HUDEP-2 (cell line): ENCODE data around the gene EHD3.

Source experiments
- DNase-seq, 76 experiments: peaks; one replicate each; lab custom pipeline; 2025; ENCODE audit not compliant: unreplicated experiment in 76 of 76; lab: John Stamatoyannopoulos, UW

Gene EHD3

GRCh38 chr2:31234683-31235503, 941 bp downstream of the EHD3 start:
- no peak for DNase-seq

GRCh38 chr2:31235504-31235902, 1.6 kb downstream of the EHD3 start:
- peak in 16 of 76 experiments; percentile 3 to 69 (median 26) for DNase-seq

GRCh38 chr2:31236433-31237205, 2.7 kb downstream of the EHD3 start:
- no peak for DNase-seq

DNA sequence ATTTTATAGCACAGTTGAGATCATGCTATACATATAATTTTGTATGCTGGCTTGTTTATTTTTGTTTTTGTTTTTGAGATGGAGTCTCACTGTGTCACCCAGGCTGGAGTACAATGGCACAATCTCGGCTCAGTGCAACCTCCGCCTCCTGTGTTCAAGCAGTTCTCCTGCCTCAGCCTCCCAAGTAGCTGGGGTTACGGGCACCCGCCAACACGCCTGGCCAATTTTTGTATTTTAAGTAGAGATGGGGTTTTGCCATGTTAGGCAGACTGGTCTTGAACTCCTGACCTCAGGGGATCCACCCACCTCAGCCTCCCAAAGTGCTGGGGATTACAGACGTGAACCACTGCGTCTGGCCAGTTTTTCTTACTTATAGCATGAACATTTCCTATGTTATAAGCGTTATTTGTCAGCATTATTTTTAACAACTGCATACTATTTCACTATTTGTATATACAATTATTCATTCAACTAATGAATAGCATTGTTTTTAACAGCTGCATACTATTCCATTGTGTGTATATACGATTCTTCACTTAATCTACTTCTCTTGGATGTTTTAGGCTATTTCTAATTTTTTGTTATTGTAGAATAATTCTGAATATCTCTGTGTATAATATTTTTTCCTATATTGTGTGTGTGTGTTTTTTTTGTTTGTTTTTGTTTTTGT, 3.5 kb downstream of the EHD3 start:
- no peak for DNase-seq

DNA sequence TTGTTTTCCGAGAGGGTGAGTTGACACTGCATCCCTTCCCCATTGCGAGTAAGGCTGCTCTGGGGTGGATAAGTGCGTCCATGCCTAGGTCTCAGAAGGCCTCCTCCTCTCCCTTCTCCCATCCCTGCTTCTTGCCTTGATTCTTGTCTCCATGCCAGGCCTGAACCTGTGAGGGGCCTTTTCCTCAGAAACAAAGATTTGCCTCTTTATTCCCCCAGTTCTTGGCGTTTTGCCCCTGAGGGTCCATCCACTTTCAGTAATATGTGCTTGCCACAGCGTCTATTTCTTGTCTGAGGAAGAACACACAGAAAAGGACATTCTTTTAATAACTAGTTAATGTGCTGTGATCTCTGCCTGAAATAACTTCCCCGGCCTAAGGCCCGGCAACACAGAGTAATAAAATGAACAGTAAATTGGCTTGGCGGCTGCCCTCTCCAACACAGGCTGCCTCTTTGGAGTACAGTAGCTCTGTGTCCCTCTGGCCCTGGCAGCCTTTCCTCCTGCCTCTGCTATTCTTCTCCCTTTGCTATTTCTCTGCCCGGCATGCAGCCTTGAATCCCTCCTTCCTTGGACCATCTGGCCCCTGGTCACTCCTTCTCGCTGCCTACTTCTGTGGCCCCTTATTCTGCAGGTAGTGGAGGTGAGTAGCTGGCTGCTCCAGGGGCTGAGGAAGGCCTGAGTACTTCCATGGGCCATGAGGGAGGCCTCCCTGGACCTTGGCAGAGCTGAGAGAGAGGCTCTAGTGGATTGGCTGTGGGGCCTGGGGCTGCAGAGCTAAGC, 4.4 kb downstream of the EHD3 start:
- DNase-seq, result no peak

DNA sequence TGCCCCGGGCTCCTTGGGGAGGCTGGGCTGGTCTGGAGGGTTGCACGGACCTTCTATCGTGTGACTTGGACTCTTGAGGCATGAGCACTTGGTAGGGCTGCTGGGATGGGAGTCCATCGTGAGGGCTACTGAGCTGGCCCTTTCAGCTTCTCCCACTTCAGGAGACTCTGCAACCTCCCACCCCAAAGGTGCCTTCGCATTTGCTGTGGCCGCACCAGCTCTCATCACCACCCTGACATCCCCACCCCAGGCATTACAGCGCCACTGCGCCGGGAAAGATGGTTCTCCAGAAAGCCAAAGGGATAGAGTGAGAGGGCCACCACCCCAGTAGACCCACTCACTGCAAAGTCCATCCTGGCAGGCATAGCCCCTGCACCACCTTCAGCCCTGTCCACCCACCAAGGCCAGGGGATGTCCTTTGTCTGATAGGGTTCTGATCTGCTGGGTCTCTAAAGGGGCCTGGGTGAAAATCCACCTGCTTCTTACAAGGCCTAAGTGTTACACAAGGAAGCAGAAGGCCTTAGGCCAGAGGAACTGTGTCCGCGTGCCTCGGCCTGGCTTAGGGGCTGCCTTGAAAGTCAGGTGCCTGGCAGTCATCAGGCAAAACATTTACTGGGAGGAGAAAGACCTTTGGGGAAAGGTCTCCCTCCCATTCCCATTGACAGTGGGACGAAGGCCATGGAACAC, 5.1 kb downstream of the EHD3 start:
- DNase-seq, result no peak

DNA sequence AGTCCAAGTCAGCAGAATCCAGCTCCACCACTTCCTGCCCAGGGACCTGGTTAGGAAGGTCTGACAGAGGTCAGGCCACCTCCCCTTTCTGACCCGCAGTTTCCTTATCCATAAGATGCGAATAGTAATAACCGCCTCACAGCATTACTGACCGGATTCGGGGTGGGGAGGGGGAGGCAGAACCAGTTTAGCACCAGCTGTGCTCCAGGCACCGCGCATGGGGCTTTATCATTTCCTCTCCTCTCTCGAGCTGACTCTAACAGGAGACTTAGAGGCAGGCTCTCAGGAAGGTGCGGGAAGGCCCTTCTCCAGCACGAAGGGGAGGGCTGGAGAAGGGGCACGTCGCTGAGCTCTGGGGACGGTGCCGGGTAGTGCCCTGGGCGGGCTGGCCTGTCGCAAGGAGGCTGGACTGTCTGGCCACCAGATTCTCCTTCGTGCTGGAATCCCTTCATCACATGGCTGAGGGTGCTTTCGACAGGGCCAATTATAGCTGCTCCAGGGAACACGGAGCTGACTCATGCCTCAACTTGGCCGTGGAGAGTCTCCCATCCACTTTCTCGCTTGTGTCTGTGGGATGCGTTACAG, 5.7 kb downstream of the EHD3 start:
- no peak for DNase-seq

- DNase-seq, result no peak
Measured at GRCh38 chr2:31240381-31241365, 6.7 kb downstream of the EHD3 start.

GRCh38 chr2:31241625-31242270, 7.8 kb downstream of the EHD3 start:
- no peak for DNase-seq

DNA sequence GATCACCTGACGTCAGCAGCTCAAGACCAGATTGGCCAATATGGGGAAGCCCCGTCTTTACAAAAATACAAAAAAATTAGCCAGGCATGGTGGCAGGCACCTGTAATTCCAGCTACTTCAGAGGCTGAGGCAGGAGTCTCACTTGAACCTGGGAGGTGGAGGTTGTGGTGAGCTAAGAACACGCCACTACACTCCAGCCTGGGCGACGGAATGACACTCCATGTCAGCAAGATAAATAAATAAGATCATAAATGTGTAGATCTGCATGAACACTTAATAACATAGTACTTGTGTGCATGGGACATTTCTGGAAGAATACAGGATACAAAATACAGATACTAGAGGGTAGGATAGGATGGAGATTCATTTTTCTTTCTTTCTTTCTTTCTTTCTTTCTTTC, 9.1 kb downstream of the EHD3 start:
- no peak for DNase-seq

- no peak for DNase-seq
Measured at GRCh38 chr2:31244101-31244500, 10.1 kb downstream of the EHD3 start.

DNA sequence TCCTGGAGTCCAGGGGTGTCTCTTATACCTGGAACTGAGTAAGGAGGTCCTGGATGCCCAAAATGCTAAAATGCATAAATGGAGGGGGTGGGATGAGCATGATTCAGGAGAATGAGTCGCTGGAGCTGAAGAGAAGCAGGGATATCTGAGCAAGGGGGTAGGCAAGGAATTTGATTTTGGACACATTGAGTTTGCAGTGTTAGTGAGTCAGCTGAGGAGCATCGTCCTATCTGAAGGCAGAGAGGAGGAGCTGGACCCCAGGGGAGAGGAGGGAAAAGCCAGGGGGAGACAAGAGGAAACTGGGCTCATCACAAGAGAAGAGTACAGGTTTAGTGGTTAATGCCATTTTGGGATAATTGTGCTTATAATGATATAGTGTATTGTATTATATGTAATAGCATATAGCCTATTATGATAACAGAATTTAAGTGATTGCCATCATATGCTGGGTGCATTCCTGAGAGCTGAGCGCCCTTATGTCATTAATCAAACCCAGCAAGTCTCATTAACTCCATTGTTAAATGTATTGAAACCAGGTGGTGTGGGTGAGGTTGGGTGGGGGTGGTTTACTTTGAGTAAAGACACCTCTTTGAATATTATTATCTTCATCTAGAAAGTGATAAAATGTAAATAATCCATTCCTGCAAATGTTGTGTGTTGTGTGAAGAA, 12.4 kb downstream of the EHD3 start:
- DNase-seq, result no peak

GRCh38 chr2:31247711-31248110, 13.8 kb downstream of the EHD3 start:
- DNase-seq, result no peak

DNA sequence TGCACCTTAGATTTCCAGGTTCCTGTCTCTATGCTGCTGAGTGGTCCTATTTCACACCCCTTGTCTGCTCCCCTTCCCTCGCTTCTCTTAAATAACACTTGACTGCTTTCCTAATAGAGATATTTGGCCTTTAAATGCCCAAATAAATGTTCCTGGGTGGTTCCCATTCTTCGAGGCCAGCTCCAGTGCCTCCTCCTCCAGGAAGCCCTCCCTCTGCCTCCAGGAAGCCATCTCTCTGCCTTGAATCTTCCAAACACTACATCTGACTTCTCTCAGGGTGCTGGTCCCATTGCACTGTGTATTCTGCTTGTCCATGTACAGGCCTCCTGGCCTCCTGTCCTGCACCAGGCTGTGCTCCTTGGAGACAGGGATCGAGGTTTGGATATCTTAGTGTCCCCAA, 14.2 kb downstream of the EHD3 start:
- DNase-seq, result no peak

- DNase-seq, result no peak
Measured at GRCh38 chr2:31249009-31249690, 15.2 kb downstream of the EHD3 start.

DNA sequence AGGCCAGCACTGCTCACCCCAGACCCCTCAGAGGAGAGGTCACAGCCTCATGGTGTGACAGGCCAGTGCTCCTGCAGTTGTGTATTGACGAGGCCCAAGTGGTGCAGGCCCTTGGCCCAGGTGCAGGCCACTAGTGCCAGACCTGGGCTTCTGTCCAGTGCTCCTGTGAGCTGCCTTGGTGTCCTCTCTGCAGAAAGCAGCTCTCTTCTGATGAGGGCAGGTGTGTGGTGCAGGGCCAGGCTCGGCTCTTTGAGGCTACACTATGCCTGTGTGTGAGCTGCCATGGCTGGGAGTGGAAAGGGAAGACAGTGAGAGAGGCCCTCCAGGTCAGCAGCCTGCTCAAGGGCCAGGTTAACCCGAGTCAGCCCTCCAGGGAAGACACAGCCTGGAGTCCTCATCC, 17.1 kb downstream of the EHD3 start:
- DNase-seq, result no peak

DNA sequence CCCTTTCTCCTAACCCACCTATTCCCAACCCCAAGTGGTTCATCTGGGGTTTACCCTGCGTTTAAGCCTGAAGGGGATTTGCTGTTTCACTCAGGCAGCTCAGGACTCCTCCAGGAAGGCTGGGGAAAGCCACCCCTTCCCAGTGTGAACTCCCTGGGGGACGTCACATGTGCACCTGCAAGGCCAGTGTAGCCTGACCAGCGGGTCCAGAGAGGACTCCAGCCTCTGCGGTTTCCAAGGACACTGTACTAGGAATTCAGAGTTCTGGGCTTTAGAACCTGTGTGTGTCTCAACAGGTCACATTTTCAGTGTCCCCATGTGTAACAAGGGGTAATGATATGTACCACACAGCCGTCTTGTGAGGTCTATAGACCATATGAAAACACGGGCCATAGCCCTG, 17.9 kb downstream of the EHD3 start:
- no peak for DNase-seq
